KBM-7 (cell line): ENCODE data around the gene AEBP2.

ENCODE experiments used
- DNase-seq: peaks from one replicate; pipeline ENCODE4 v3.0.0-alpha.2; 2015
- in situ Hi-C: fragments of 300-500 bp; cut with MboI; formaldehyde crosslinking; loops from 2 replicates; pipeline ENCODE4 v1.14.3; 2020; ENCODE audit warnings: low sequenced_read_pairs, low pct_unique_long_range_greater_than_20kb, mixed read lengths

Gene AEBP2

GRCh38 chr12:19490908-19491307 is 51.6 kb downstream of the AEBP2 start:
- in situ Hi-C loops, result no loop called here
- no peak for DNase-seq

- in situ Hi-C loops, result no loop called here
- DNase-seq, result no peak
Measured at GRCh38 chr12:19491863-19492262, 52.6 kb downstream of the AEBP2 start.

- in situ Hi-C loops, result no loop called here
- no peak for DNase-seq
Measured at GRCh38 chr12:19496219-19496878, 57.1 kb downstream of the AEBP2 start.

- in situ Hi-C loops, result no loop called here
- no peak for DNase-seq
Measured at GRCh38 chr12:19498099-19498498, 58.8 kb downstream of the AEBP2 start.

- DNase-seq, result no peak
- in situ Hi-C loops, result no loop called here
Measured at GRCh38 chr12:19499030-19499429, 59.7 kb downstream of the AEBP2 start.

- no peak for DNase-seq
- in situ Hi-C loops, result no loop called here
Measured at GRCh38 chr12:19506497-19506896, 67.2 kb downstream of the AEBP2 start.

- no peak for DNase-seq
- in situ Hi-C loops, result no loop called here
Measured at GRCh38 chr12:19507823-19508222, 68.5 kb downstream of the AEBP2 start.

- in situ Hi-C loops, result no loop called here
- no peak for DNase-seq
Measured at GRCh38 chr12:19510461-19510860, 71.2 kb downstream of the AEBP2 start.

- in situ Hi-C loops, result no loop called here
- no peak for DNase-seq
Measured at GRCh38 chr12:19515179-19515578, 75.9 kb downstream of the AEBP2 start.

GRCh38 chr12:19517583-19517982 is 78.3 kb downstream of the AEBP2 start:
- in situ Hi-C loops, result no loop called here
- no peak for DNase-seq

- in situ Hi-C loops, result no loop called here
- no peak for DNase-seq
Measured at GRCh38 chr12:19518209-19518608, 78.9 kb downstream of the AEBP2 start.

GRCh38 chr12:19520646-19521415 is 81.5 kb downstream of the AEBP2 start:
- no peak for DNase-seq
- in situ Hi-C loops, result no loop called here

GRCh38 chr12:19525274-19525673 is 86.0 kb downstream of the AEBP2 start:
- no peak for DNase-seq
- in situ Hi-C loops, result no loop called here

- DNase-seq, result no peak
- in situ Hi-C loops, result no loop called here
Measured at GRCh38 chr12:19527866-19528265, 88.6 kb downstream of the AEBP2 start.

- in situ Hi-C loops, result no loop called here
- DNase-seq, result no peak
Measured at GRCh38 chr12:19528750-19529149, 89.5 kb downstream of the AEBP2 start.

GRCh38 chr12:19529951-19530636 is 90.8 kb downstream of the AEBP2 start:
- in situ Hi-C loops, result no loop called here
- DNase-seq, result no peak

GRCh38 chr12:19530637-19531023 is 91.3 kb downstream of the AEBP2 start:
- DNase-seq, result no peak
- in situ Hi-C loops, result no loop called here

GRCh38 chr12:19533567-19533966 is 94.3 kb downstream of the AEBP2 start:
- DNase-seq, result no peak
- in situ Hi-C loops, result no loop called here

GRCh38 chr12:19539071-19539470 is 99.8 kb downstream of the AEBP2 start:
- in situ Hi-C loops, result no loop called here
- no peak for DNase-seq

GRCh38 chr12:19539836-19540235 is 100.5 kb downstream of the AEBP2 start:
- in situ Hi-C loops, result no loop called here
- DNase-seq, result no peak
